Mesenchymal stem cell (in vitro differentiated cells and primary cell): ENCODE results near the gene MCF2L2.

ENCODE experiments used
- DNase-seq: peaks from one replicate; pipeline ENCODE4 v3.0.0-alpha.2; 2013
- H2AFZ ChIP-seq: one replicate; pipeline ENCODE4 v1.6.1; 2013; ENCODE audit warnings: low read depth, mild to moderate bottlenecking, control low read depth, inconsistent platforms, low read length, moderate library complexity
- H2AK5ac ChIP-seq: 2 replicates; pipeline ENCODE4 v1.6.1; 2013; ENCODE audit warnings: low read length, moderate library complexity, mild to moderate bottlenecking, inconsistent platforms; ENCODE audit not compliant: severe bottlenecking
- H2BK120ac ChIP-seq: one replicate; pipeline ENCODE4 v1.6.1; 2013; ENCODE audit warnings: low read depth, mild to moderate bottlenecking, inconsistent platforms, low read length, moderate library complexity
- H2BK12ac ChIP-seq, 2 experiments: one replicate each; pipeline ENCODE4 v1.6.1; 2013; ENCODE audit warnings: inconsistent platforms in 2 of 2, low read length in 2 of 2, mild to moderate bottlenecking in 2 of 2, moderate library complexity in 2 of 2, control low read depth in 1 of 2
- H2BK15ac ChIP-seq: one replicate; pipeline ENCODE4 v1.6.1; 2013; ENCODE audit warnings: mild to moderate bottlenecking, low read depth, inconsistent platforms; ENCODE audit not compliant: poor library complexity, severe bottlenecking
- H2BK5ac ChIP-seq: 2 replicates; pipeline ENCODE4 v1.6.1; 2013; ENCODE audit warnings: low read depth, mild to moderate bottlenecking, low read length, control low read depth, inconsistent platforms; ENCODE audit not compliant: poor library complexity, severe bottlenecking
- H3K14ac ChIP-seq, 2 experiments: one replicate each; pipeline ENCODE4 v1.6.1; 2013; ENCODE audit warnings: inconsistent platforms in 2 of 2, low read length in 2 of 2, control low read depth in 1 of 2, mild to moderate bottlenecking in 1 of 2, moderate library complexity in 1 of 2
- H3K18ac ChIP-seq, 2 experiments: one replicate each; pipeline ENCODE4 v1.6.1; 2013; ENCODE audit warnings: inconsistent platforms in 2 of 2, low read length in 2 of 2, control low read depth in 1 of 2, low read depth in 1 of 2, mild to moderate bottlenecking in 1 of 2
- H3K23ac ChIP-seq, 2 experiments: one replicate each; pipeline ENCODE4 v1.6.1; 2013; ENCODE audit warnings: inconsistent platforms in 2 of 2, low read length in 2 of 2, mild to moderate bottlenecking in 2 of 2, moderate library complexity in 2 of 2, control low read depth in 1 of 2
- H3K27ac ChIP-seq: 2 replicates; pipeline ENCODE4 v1.5.1; 2013; ENCODE audit warnings: mild to moderate bottlenecking, moderate library complexity, low read length, control low read depth, inconsistent platforms; ENCODE audit not compliant: poor library complexity, severe bottlenecking
- H3K27me3 ChIP-seq, 2 experiments: 2 replicates each; pipeline versions ENCODE4 v1.6.1 to v1.7.0; 2013; ENCODE audit warnings: low read length in 2 of 2, mild to moderate bottlenecking in 2 of 2, moderate library complexity in 2 of 2, control low read depth in 1 of 2, inconsistent platforms in 1 of 2; ENCODE audit not compliant: control insufficient read depth in 1 of 2, insufficient read depth in 1 of 2
- H3K36me3 ChIP-seq, 2 experiments: 2 replicates each; pipeline versions ENCODE4 v1.6.1 to v1.7.0; 2013; ENCODE audit warnings: low read length in 2 of 2, control low read depth in 1 of 2, inconsistent platforms in 1 of 2, low read depth in 1 of 2, mild to moderate bottlenecking in 1 of 2; ENCODE audit not compliant: insufficient read depth in 2 of 2, control insufficient read depth in 1 of 2
- H3K4ac ChIP-seq, 2 experiments: one replicate each; pipeline ENCODE4 v1.6.1; 2013; ENCODE audit warnings: inconsistent platforms in 2 of 2, low read length in 2 of 2, mild to moderate bottlenecking in 2 of 2, moderate library complexity in 2 of 2, control low read depth in 1 of 2, low read depth in 1 of 2
- H3K4me1 ChIP-seq: 2 replicates; pipeline ENCODE4 v1.6.1; 2013; ENCODE audit warnings: low read depth, low read length, control low read depth; ENCODE audit not compliant: control insufficient read depth, insufficient read depth
- H3K4me2 ChIP-seq: 2 replicates; pipeline ENCODE4 v1.6.1; 2013; ENCODE audit warnings: low read length, mild to moderate bottlenecking, inconsistent platforms; ENCODE audit not compliant: poor library complexity, severe bottlenecking
- H3K4me3 ChIP-seq, 2 experiments: 2 replicates each; pipeline versions ENCODE4 v1.5.1 to v1.7.0; 2013; ENCODE audit warnings: low read length in 2 of 2, mild to moderate bottlenecking in 2 of 2, control low read depth in 1 of 2, low read depth in 1 of 2; ENCODE audit not compliant: insufficient read depth in 1 of 2
- H3K79me1 ChIP-seq: replicated peaks from 2 replicates; pipeline ENCODE4 v1.6.1; 2013; ENCODE audit warnings: mild to moderate bottlenecking, control low read depth, low read length, inconsistent platforms; ENCODE audit not compliant: poor library complexity, severe bottlenecking
- H3K9ac ChIP-seq: 2 replicates; pipeline ENCODE4 v1.7.0; 2013; ENCODE audit warnings: mild to moderate bottlenecking, low read length, moderate library complexity
- H3K9me3 ChIP-seq: 2 replicates; pipeline ENCODE4 v1.7.0; 2013; ENCODE audit warnings: mild to moderate bottlenecking, low read length; ENCODE audit not compliant: control insufficient read depth
- H4K8ac ChIP-seq: one replicate; pipeline ENCODE4 v1.6.1; 2013; ENCODE audit warnings: inconsistent platforms, mild to moderate bottlenecking, low read length, moderate library complexity
- H4K91ac ChIP-seq: one replicate; pipeline ENCODE4 v1.6.1; 2013; ENCODE audit warnings: mild to moderate bottlenecking, low read length, inconsistent platforms
- WGBS: methylation state at CpG from one replicate; pipeline ENCODE4 v1.1.7; 2013; ENCODE audit warnings: mixed read lengths; 5-methylcytosine and 5-hydroxymethylcytosine counted together

MCF2L2 gene

GRCh38 chr3:183438735-183439134 is 10.3 kb upstream of the MCF2L2 start:
- H3K4me1 ChIP-seq: no peaks in the 10 kb centered on the region
- H2BK120ac ChIP-seq: no peak overlapping the region
- H4K8ac ChIP-seq: no peak overlapping the region
- no peak overlapping the region for H2BK15ac ChIP-seq
- no peak overlapping the region for H3K14ac ChIP-seq
- H4K91ac ChIP-seq: no peak overlapping the region
- no peak overlapping the region for H3K4me2 ChIP-seq
- no peak overlapping the region for H2BK5ac ChIP-seq
- H3K18ac ChIP-seq: no peak overlapping the region
- H3K9me3 ChIP-seq: peaks cover 14% of the 10 kb centered on the region
- no peak overlapping the region for H2BK12ac ChIP-seq
- H3K23ac ChIP-seq: no peak overlapping the region
- no peak overlapping the region for H3K27ac ChIP-seq
- no peaks in the 10 kb centered on the region for H3K79me1 ChIP-seq
- no peak for DNase-seq
- no peak overlapping the region for H2AK5ac ChIP-seq
- no peak overlapping the region for H2AFZ ChIP-seq
- WGBS: 79% methylated on average over 1 of the region's 1 CpG
- H3K27me3 ChIP-seq: peaks cover 18 to 20% of the 10 kb centered on the region in 2 experiments
- H3K4me3 ChIP-seq: no peak overlapping the region
- no peak overlapping the region for H3K9ac ChIP-seq
- H3K4ac ChIP-seq: no peak overlapping the region
- no peaks in the 10 kb centered on the region for H3K36me3 ChIP-seq

GRCh38 chr3:183437666-183438564 is 9.5 kb upstream of the MCF2L2 start:
- no peak overlapping the region for H3K27ac ChIP-seq
- H3K27me3 ChIP-seq: peaks cover 23 to 26% of the 10 kb centered on the region in 2 experiments
- H3K36me3 ChIP-seq: no peaks in the 10 kb centered on the region
- peak overlapping the region in 1 of 2 experiments; percentile 75 for H3K14ac ChIP-seq
- no peak overlapping the region for H3K9ac ChIP-seq
- H3K9me3 ChIP-seq: peaks cover 7% of the 10 kb centered on the region
- no peak overlapping the region for H3K4ac ChIP-seq
- no peak overlapping the region for H4K91ac ChIP-seq
- H2BK12ac ChIP-seq: no peak overlapping the region
- no peak overlapping the region for H4K8ac ChIP-seq
- H2BK15ac ChIP-seq: no peak overlapping the region
- no peak overlapping the region for H3K4me3 ChIP-seq
- no peaks in the 10 kb centered on the region for H3K4me1 ChIP-seq
- 81% methylated on average over 6 of the region's 6 CpGs for WGBS
- H2BK120ac ChIP-seq: no peak overlapping the region
- no peak overlapping the region for H3K4me2 ChIP-seq
- DNase-seq: no peak
- no peak overlapping the region for H3K23ac ChIP-seq
- no peaks in the 10 kb centered on the region for H3K79me1 ChIP-seq
- H2AK5ac ChIP-seq: no peak overlapping the region
- H3K18ac ChIP-seq: no peak overlapping the region
- no peak overlapping the region for H2BK5ac ChIP-seq
- no peak overlapping the region for H2AFZ ChIP-seq

- Histone ChIP-seq H3K9me3 (peaks cover 5% of the 10 kb centered on the region), H2BK12ac (no peak overlapping the region), H2AFZ (no peak overlapping the region), H3K23ac (no peak overlapping the region), H3K14ac (no peak overlapping the region), H3K4ac (no peak overlapping the region), H2BK120ac (no peak overlapping the region), H3K4me2 (no peak overlapping the region), H4K8ac (no peak overlapping the region), H3K4me1 (no peaks in the 10 kb centered on the region), H3K18ac (no peak overlapping the region), H4K91ac (no peak overlapping the region), H2AK5ac (no peak overlapping the region), H2BK5ac (no peak overlapping the region), H3K79me1 (no peaks in the 10 kb centered on the region), H2BK15ac (no peak overlapping the region), H3K4me3 (no peak overlapping the region), H3K27ac (no peak overlapping the region), H3K36me3 (no peaks in the 10 kb centered on the region), H3K9ac (no peak overlapping the region), H3K27me3 (peaks cover 31 to 34% of the 10 kb centered on the region in 2 experiments)
- no peak for DNase-seq
- WGBS: 70% methylated on average over 1 of the region's 1 CpG
Observed at GRCh38 chr3:183437061-183437460, 8.6 kb upstream of the MCF2L2 start.

GRCh38 chr3:183435661-183436060 is 7.2 kb upstream of the MCF2L2 start:
- Histone ChIP-seq H3K9ac (no peak overlapping the region), H3K9me3 (peaks cover 5% of the 10 kb centered on the region), H2BK5ac (no peak overlapping the region), H2AFZ (no peak overlapping the region), H3K36me3 (no peaks in the 10 kb centered on the region), H2BK120ac (no peak overlapping the region), H3K4me3 (no peak overlapping the region), H3K4me2 (no peak overlapping the region), H3K79me1 (no peaks in the 10 kb centered on the region), H3K4me1 (no peaks in the 10 kb centered on the region), H2BK15ac (no peak overlapping the region), H3K27me3 (peaks cover 40 to 41% of the 10 kb centered on the region in 2 experiments), H4K91ac (no peak overlapping the region), H3K4ac (no peak overlapping the region), H3K23ac (no peak overlapping the region), H3K14ac (no peak overlapping the region), H3K18ac (no peak overlapping the region), H3K27ac (no peak overlapping the region), H4K8ac (no peak overlapping the region), H2BK12ac (no peak overlapping the region), H2AK5ac (no peak overlapping the region)
- 88% methylated on average over 1 of the region's 1 CpG for WGBS
- DNase-seq: no peak
